Measurements from ENCODE around the gene PCDHB14. TPM values are rescaled to one million over a fixed set of nuclear protein-coding genes. Genes with fewer than 3 reads are reported as not detected.

Gene PCDHB14
- total RNA-seq, 1 experiment from 2014 or later: 2.4 TPM

GRCh38 chr5:141241496-141241895 is 18.4 kb downstream of the PCDHB14 start:
- no peak overlapping the region for H2AK5ac ChIP-seq (ENCODE audit: insufficient read length, low read length)
- H3K9me3 Mint-ChIP-seq: peaks cover 55 to 75% of the 10 kb centered on the region in 2 experiments
- no peak overlapping the region for H2BK120ac ChIP-seq (ENCODE audit: low read depth, low read length, poor library complexity, severe bottlenecking)
- peaks cover 14 to 38% (median 17%) of the 10 kb centered on the region in 3 experiments for H3K36me3 Mint-ChIP-seq (ENCODE audit: insufficient read depth in 1 of 3, low read depth in 3 of 3)
- H4K20me1 ChIP-seq (ENCODE audit: control insufficient read depth, insufficient read depth, insufficient read length): no peaks in the 10 kb centered on the region
- no peak overlapping the region for H3K27ac Mint-ChIP-seq
- no peak overlapping the region for H3T11ph ChIP-seq (ENCODE audit: low read length)
- no peaks in the 10 kb centered on the region for H3K79me1 ChIP-seq (ENCODE audit: insufficient read depth, low read depth, low read length, poor library complexity, severe bottlenecking)
- H3K9me3 ChIP-seq (ENCODE audit: control insufficient read depth, low read depth, low read length): no peaks in the 10 kb centered on the region
- no peak overlapping the region for H3K18ac ChIP-seq (ENCODE audit: insufficient read length, low read depth, low read length)
- no peak overlapping the region for H3K4me2 ChIP-seq (ENCODE audit: insufficient read depth, insufficient read length, low read length)
- no peak overlapping the region for H2AFZ ChIP-seq (ENCODE audit: low read length)
- WGBS (ENCODE audit: extremely low coverage, insufficient read length, low lambda C conversion rate): no CpG with 5 or more reads among the region's 43 CpGs
- no peak overlapping the region for H3K9ac ChIP-seq (ENCODE audit: extremely low read depth, insufficient read length, low read length)
- H3K4ac ChIP-seq (ENCODE audit: low read depth, low read length): no peak overlapping the region
- no peaks in the 10 kb centered on the region for H3K27me3 ChIP-seq (ENCODE audit: insufficient read depth, low read length)
- no peak overlapping the region for H4K5ac ChIP-seq (ENCODE audit: insufficient read length, low read depth, low read length)
- no peak for TF ChIP-seq CTCF (conservative IDR thresholded peaks at IDR 0.05)
- no peak overlapping the region for H4K8ac ChIP-seq (replicated peaks; ENCODE audit: insufficient read length, low read depth, low read length)
- H3K4me1 ChIP-seq (ENCODE audit: insufficient read depth, low read length): no peaks in the 10 kb centered on the region
- no peak overlapping the region for H3K4me3 Mint-ChIP-seq
- H2BK15ac ChIP-seq (ENCODE audit: low read depth, low read length): no peak overlapping the region
- no peaks in the 10 kb centered on the region for H3K79me2 ChIP-seq (ENCODE audit: insufficient read depth, low read length)
- H2BK12ac ChIP-seq (ENCODE audit: insufficient read length, low read depth, low read length): no peak overlapping the region
- DNase-seq: no peak
- no peak overlapping the region for H3K23ac ChIP-seq (ENCODE audit: insufficient read length, low read depth, low read length)
- H2BK20ac ChIP-seq (ENCODE audit: low read depth, low read length, poor library complexity, severe bottlenecking): no peak overlapping the region
- H3K27ac ChIP-seq (ENCODE audit: insufficient read length, low read depth, low read length): no peak overlapping the region
- peaks cover 0 to 14% of the 10 kb centered on the region in 2 experiments; a peak in 2 of 4 replicates for H3K4me1 Mint-ChIP-seq
- no peak overlapping the region for H4K91ac ChIP-seq (ENCODE audit: insufficient read length, low read depth, low read length)
- no peak overlapping the region for H2BK5ac ChIP-seq (ENCODE audit: insufficient read length, low read length)
- H3K14ac ChIP-seq (ENCODE audit: insufficient read depth, low read length): no peak overlapping the region
- peaks cover under 1% of the 10 kb centered on the region; the same call in 1 of the 2 replicates for H3K27me3 Mint-ChIP-seq (ENCODE audit: low read depth)
- H3K23me2 ChIP-seq (ENCODE audit: insufficient read length, low read depth, low read length, poor library complexity, severe bottlenecking): peaks cover 4% of the 10 kb centered on the region
- H3K56ac ChIP-seq (ENCODE audit: insufficient read length, low read depth, low read length): no peak overlapping the region
